Duodenal mucosa (tissue), 2 donors: ENCODE data around the gene PARD3B.

ENCODE experiments used
- H3K27ac ChIP-seq: one replicate; pipeline ENCODE4 v1.7.0; 2013; ENCODE audit warnings: low read depth, low read length
- H3K27me3 ChIP-seq, 2 donors: one replicate each; pipeline ENCODE4 v1.7.0; 2013; ENCODE audit warnings: low read length in 2 of 2, control low read depth in 1 of 2; ENCODE audit not compliant: insufficient read depth in 2 of 2, control insufficient read depth in 1 of 2
- H3K36me3 ChIP-seq, 2 donors: one replicate each; pipeline ENCODE4 v1.7.0; 2013; ENCODE audit warnings: low read length in 2 of 2, control low read depth in 1 of 2; ENCODE audit not compliant: insufficient read depth in 2 of 2, control insufficient read depth in 1 of 2
- H3K4me1 ChIP-seq, 2 donors: one replicate each; pipeline ENCODE4 v1.7.0; 2013; ENCODE audit warnings: low read length in 2 of 2, control low read depth in 1 of 2; ENCODE audit not compliant: insufficient read depth in 2 of 2, control insufficient read depth in 1 of 2
- H3K4me3 ChIP-seq, 2 donors: one replicate each; pipeline ENCODE4 v1.7.0; 2013; ENCODE audit warnings: low read length in 2 of 2, low read depth in 1 of 2
- H3K9ac ChIP-seq, 2 donors: one replicate each; pipeline ENCODE4 v1.7.0; 2013; ENCODE audit warnings: low read length in 2 of 2, low read depth in 1 of 2
- H3K9me3 ChIP-seq, 2 donors: one replicate each; pipeline ENCODE4 v1.7.0; 2013; ENCODE audit warnings: low read length in 2 of 2, control low read depth in 1 of 2; ENCODE audit not compliant: control insufficient read depth in 1 of 2

PARD3B gene

DNA sequence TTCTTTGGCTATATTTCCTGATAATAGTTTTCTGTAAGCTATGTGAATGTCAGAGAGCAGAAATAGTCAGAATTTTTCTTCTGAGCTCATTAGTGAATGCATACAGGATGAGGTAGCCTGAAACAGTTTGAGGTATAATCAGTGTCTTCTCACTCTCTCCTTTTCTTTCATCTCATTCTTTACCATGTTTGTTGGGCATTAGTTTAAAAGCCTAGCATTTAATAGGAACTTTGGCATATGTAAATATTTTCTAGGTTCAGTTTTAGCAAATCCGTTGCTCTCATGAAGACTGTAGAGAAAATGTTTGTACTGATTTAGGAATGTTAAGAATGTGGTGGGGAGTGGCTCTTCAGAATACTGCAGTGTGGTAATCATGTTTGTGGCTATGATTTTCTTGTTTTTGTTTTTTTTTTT is 119.4 kb downstream of the PARD3B start:
- Histone ChIP-seq H3K9me3 (no peaks in the 10 kb centered on the region), H3K4me3 (no peak overlapping the region), H3K36me3 (no peaks in the 10 kb centered on the region), H3K4me1 (no peaks in the 10 kb centered on the region), H3K27ac (no peak overlapping the region), H3K9ac (no peak overlapping the region), H3K27me3 (no peaks in the 10 kb centered on the region)

DNA sequence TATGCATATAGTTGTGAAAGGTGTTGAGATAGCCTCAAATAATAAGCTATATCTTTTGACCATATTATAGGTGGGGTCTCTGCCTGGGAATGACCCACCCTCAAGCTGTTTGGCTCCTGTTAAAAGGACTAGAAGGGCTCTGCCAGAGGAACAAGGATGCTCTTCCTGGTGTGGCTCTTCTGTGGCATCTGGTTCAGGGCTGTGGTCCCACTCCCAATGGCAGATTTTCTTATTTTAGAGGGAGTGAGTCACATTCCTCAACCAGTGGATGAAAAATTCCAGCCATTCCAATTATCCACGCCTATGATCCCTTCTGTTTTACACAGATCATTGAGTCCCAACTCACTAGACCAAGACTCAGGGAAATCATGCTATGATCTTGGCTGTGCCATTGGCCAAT is 119.9 kb downstream of the PARD3B start:
- Histone ChIP-seq H3K9ac (no peak overlapping the region), H3K36me3 (no peaks in the 10 kb centered on the region), H3K4me3 (no peak overlapping the region), H3K4me1 (no peaks in the 10 kb centered on the region), H3K27ac (no peak overlapping the region), H3K9me3 (no peaks in the 10 kb centered on the region), H3K27me3 (no peaks in the 10 kb centered on the region)

DNA sequence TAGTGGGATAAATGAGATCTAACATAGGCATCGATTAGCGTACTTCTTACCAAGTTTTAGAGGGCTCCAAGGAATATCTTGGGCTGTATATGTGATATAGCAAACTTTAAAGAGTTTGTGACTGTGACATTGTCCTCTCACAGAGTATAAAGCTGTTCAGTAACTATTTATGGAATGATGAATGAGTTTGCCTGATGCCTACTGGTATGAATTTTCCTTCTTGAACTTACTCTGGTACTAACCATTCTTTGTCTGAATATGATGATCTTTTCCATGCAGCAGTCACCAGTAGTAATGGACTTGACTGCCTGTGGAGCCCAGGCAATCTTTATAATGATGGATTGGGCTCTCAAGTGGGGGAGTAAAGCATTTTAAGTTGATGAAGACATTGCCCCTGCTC is 120.5 kb downstream of the PARD3B start:
- Histone ChIP-seq H3K4me3 (no peak overlapping the region), H3K36me3 (no peaks in the 10 kb centered on the region), H3K9me3 (no peaks in the 10 kb centered on the region), H3K27me3 (no peaks in the 10 kb centered on the region), H3K9ac (no peak overlapping the region), H3K4me1 (no peaks in the 10 kb centered on the region), H3K27ac (no peak overlapping the region)

DNA sequence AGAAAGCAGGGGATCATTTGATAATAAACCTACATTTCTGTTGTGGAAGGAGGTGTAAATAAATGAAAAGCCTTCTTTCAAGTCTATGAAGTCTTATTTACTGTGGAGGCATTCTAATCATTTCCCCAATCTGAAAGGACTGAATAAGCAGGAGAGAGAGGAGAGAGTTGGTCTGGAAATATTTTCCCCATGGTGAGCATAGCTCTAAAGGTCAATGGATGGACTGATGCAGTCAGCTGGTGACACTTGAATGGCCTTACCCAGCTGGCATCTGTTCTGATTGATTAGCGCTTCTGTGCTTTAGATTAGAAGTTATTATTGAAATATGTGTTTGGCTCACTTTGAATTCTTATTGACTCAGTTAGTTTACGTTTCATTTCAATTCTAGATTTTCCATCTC is 122.7 kb downstream of the PARD3B start:
- Histone ChIP-seq H3K9me3 (no peaks in the 10 kb centered on the region), H3K36me3 (no peaks in the 10 kb centered on the region), H3K4me1 (no peaks in the 10 kb centered on the region), H3K27me3 (no peaks in the 10 kb centered on the region), H3K4me3 (no peak overlapping the region), H3K9ac (no peak overlapping the region), H3K27ac (no peak overlapping the region)

DNA sequence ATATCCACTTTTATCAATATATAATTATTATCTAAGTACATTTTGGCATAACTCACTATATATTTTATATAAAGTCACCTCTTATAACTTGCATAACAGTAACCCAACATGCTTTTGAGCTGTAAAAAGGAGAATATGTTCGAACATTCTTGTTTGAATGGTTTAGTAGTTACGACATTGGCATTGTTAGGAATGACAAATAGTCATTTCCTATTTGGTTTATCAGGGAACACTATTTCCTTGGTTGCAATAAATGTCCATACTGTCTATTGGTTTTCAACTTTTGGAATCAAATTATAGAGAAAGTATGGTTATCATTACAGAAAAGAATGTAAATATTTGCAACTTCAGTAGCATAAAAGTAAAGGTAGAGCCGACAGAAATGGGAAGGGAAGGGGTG is 124.1 kb downstream of the PARD3B start:
- H3K9me3 ChIP-seq, result no peaks in the 10 kb centered on the region
- no peaks in the 10 kb centered on the region for H3K4me1 ChIP-seq
- no peaks in the 10 kb centered on the region for H3K27me3 ChIP-seq
- no peak overlapping the region for H3K27ac ChIP-seq
- H3K36me3 ChIP-seq, result no peaks in the 10 kb centered on the region
- no peak overlapping the region for H3K9ac ChIP-seq
- no peak overlapping the region for H3K4me3 ChIP-seq

DNA sequence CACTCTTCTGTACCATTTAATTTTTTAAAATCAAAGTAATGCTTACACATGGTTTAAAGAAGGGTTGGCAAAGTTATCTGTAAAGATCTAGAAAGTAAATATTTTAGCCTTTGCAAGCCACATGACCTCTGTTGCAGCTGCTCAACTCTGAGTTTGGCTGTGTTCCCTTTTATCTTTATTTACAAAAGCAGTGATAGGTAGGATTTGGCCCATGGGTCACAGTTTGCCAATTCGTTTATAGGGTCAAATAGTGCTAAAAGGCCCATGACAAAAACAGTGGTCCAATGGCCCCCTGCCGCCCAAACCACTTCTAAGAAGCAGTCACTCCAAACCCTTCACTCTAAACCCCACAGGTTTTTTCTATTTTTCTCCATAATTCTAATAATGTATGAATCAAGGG is 124.8 kb downstream of the PARD3B start:
- Histone ChIP-seq H3K9me3 (no peaks in the 10 kb centered on the region), H3K4me3 (no peak overlapping the region), H3K9ac (no peak overlapping the region), H3K36me3 (no peaks in the 10 kb centered on the region), H3K4me1 (no peaks in the 10 kb centered on the region), H3K27ac (no peak overlapping the region), H3K27me3 (no peaks in the 10 kb centered on the region)

DNA sequence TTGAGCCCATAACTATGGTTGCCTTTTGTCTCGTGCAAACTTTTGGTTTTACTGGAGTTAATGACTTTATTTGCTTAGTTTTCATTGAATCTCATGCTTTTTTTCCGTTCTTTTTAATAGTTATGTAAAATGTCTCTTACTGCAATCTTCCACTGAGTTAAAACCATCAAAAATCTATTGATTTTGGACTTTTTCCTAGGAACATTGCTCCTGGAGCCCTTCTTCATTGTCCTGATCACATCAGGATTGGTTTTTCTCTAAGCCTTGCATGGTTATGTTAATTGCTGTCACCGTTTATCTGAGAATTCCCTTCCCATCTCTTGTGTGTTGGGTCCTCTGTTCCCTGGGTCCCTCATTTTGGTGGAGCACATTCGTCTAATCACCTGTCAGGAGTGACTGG is 125.5 kb downstream of the PARD3B start:
- no peak overlapping the region for H3K27ac ChIP-seq
- no peaks in the 10 kb centered on the region for H3K9me3 ChIP-seq
- no peaks in the 10 kb centered on the region for H3K27me3 ChIP-seq
- no peaks in the 10 kb centered on the region for H3K4me1 ChIP-seq
- no peak overlapping the region for H3K4me3 ChIP-seq
- no peaks in the 10 kb centered on the region for H3K36me3 ChIP-seq
- no peak overlapping the region for H3K9ac ChIP-seq

DNA sequence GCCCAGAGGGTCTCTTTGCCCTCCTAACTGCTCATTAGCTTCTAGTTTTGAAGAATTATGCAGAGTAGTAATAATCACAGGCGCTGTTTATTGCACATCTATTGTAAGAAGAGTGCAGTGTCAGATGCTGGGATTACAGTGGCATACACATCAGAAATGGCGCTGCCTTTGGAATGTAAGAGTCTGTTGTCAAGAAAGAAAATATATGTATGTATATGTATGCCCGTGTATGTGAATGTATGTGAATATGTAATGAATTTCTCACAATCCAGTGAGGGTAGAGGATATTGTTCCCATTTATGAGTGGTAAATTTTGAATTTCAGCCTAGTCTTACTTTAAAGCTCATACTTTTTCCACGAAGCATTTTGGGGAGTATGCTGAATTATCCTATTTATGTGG is 127.5 kb downstream of the PARD3B start:
- Histone ChIP-seq H3K27me3 (no peaks in the 10 kb centered on the region), H3K4me1 (no peaks in the 10 kb centered on the region), H3K27ac (no peak overlapping the region), H3K36me3 (no peaks in the 10 kb centered on the region), H3K9ac (no peak overlapping the region), H3K9me3 (no peaks in the 10 kb centered on the region), H3K4me3 (no peak overlapping the region)

DNA sequence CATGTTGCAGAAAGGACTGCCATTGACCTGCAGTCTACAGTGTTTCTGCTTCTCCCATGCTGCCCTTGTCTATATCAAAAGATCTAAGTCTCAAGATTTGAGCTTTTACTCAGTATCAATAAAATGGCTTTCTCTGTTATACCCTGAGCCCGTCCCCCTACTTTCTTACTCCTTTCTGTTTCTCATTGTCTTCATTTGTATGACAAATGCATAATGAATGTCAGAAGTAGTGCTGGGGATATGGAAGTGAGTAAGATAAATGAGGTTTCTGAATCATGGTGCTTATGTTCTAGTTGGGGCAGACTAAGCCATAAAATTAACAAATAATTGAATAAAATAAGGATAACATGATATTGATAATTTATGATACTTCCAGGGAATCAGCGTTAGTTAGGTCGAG is 128.6 kb downstream of the PARD3B start:
- no peaks in the 10 kb centered on the region for H3K27me3 ChIP-seq
- H3K9ac ChIP-seq, result no peak overlapping the region
- no peaks in the 10 kb centered on the region for H3K4me1 ChIP-seq
- H3K27ac ChIP-seq, result no peak overlapping the region
- H3K9me3 ChIP-seq, result no peaks in the 10 kb centered on the region
- H3K36me3 ChIP-seq, result no peaks in the 10 kb centered on the region
- H3K4me3 ChIP-seq, result no peak overlapping the region

DNA sequence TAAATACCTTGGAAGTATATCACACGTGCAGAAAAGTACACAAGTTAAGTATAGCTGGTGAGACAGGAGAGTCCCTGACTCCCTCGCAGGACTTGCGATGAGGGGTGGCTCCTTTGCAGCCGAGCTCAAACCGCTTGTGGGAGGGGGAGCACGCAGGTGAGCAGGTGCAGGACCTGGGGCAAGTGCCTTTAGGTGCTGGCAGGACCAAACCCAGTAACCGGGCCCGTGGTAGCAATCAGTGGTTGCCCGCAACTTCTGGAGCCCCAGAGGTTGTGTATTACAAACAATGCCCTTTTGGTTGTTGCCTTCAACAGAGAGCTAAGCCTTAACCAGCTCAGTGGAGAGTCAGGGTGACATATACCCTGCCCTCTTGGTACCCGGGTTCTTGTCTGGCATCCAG is 132.8 kb downstream of the PARD3B start:
- H3K9me3 ChIP-seq, result no peaks in the 10 kb centered on the region
- H3K27me3 ChIP-seq, result no peaks in the 10 kb centered on the region
- H3K9ac ChIP-seq, result no peak overlapping the region
- no peaks in the 10 kb centered on the region for H3K36me3 ChIP-seq
- no peaks in the 10 kb centered on the region for H3K4me1 ChIP-seq
- no peak overlapping the region for H3K4me3 ChIP-seq
- H3K27ac ChIP-seq, result no peak overlapping the region

DNA sequence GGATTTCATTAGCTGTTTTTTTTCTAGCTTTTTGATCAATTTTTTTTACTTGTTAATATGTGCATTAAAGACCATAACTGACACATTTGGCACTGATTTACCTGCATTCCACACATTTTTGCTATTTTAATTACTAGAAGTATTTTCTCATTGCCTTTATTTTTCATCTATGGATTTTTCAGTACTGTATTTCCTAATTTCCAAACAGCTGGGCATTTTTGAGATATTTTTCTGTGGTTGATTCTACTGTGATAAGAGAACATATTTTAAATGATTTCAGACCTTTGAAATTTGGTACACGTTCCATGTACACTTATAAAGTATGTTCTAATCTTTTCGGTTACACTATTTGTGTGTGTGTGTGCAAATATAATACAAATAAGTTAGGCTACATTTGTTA is 135.3 kb downstream of the PARD3B start:
- Histone ChIP-seq H3K9me3 (no peaks in the 10 kb centered on the region), H3K4me1 (no peaks in the 10 kb centered on the region), H3K9ac (no peak overlapping the region), H3K36me3 (no peaks in the 10 kb centered on the region), H3K27me3 (no peaks in the 10 kb centered on the region), H3K27ac (no peak overlapping the region), H3K4me3 (no peak overlapping the region)
